ENCODE data around the gene PKNOX2.

Gene PKNOX2

GRCh38 chr11:125250318-125251213 lies 86.0 kb downstream of the PKNOX2 start:
- no peak overlapping the region for H3K4me3 ChIP-seq (ENCODE audit: low read depth, low read length)
- no peak for TF ChIP-seq CTCF (IDR thresholded peaks at IDR 0.05; ENCODE audit: low read depth, low read length, missing control alignments)
- DNase-seq (ENCODE audit: low read depth): no peak

- DNase-seq (ENCODE audit: low read depth): no peak
- H3K4me3 ChIP-seq (ENCODE audit: low read depth, low read length): no peak overlapping the region
- no peak for TF ChIP-seq CTCF (IDR thresholded peaks at IDR 0.05; ENCODE audit: low read depth, low read length, missing control alignments)
Measured at GRCh38 chr11:125251214-125251545, 86.6 kb downstream of the PKNOX2 start.

GRCh38 chr11:125251956-125252355 lies 87.4 kb downstream of the PKNOX2 start:
- TF ChIP-seq CTCF (IDR thresholded peaks at IDR 0.05; ENCODE audit: low read depth, low read length, missing control alignments): no peak
- DNase-seq (ENCODE audit: low read depth): no peak
- H3K4me3 ChIP-seq (ENCODE audit: low read depth, low read length): no peak overlapping the region

GRCh38 chr11:125253289-125253688 lies 88.7 kb downstream of the PKNOX2 start:
- DNase-seq (ENCODE audit: low read depth): no peak
- TF ChIP-seq CTCF (IDR thresholded peaks at IDR 0.05; ENCODE audit: low read depth, low read length, missing control alignments): no peak
- H3K4me3 ChIP-seq (ENCODE audit: low read depth, low read length): no peak overlapping the region

- no peak overlapping the region for H3K4me3 ChIP-seq (ENCODE audit: low read depth, low read length)
- DNase-seq (ENCODE audit: low read depth): no peak
- no peak for TF ChIP-seq CTCF (IDR thresholded peaks at IDR 0.05; ENCODE audit: low read depth, low read length, missing control alignments)
Measured at GRCh38 chr11:125253795-125254525, 89.4 kb downstream of the PKNOX2 start.

GRCh38 chr11:125256541-125257189 lies 92.1 kb downstream of the PKNOX2 start:
- no peak overlapping the region for H3K4me3 ChIP-seq (ENCODE audit: low read depth, low read length)
- no peak for DNase-seq (ENCODE audit: low read depth)
- no peak for TF ChIP-seq CTCF (IDR thresholded peaks at IDR 0.05; ENCODE audit: low read depth, low read length, missing control alignments)
